PC-3 (cell line): ENCODE measurements around the gene IFNL1.

Experiments used
- CTCF ChIP-seq: fragments of 300-600 bp; sonication (generic); conservative IDR thresholded peaks from 2 replicates; pipeline ENCODE4 v1.5.1; 2017; ENCODE audit warnings: antibody characterized with exemption, low read depth, mild to moderate bottlenecking, low read length
- EZH2 ChIP-seq: fragments of 300-600 bp; sonication (generic); IDR thresholded peaks from one replicate; pipeline ENCODE4 v1.6.1; 2017; ENCODE audit warnings: antibody characterized with exemption, mild to moderate bottlenecking, low read length; ENCODE audit not compliant: unreplicated experiment
- EZH2phosphoT487 ChIP-seq: fragments of 300-600 bp; sonication (generic); IDR thresholded peaks from 2 replicates; pipeline ENCODE4 v1.6.1; 2018; ENCODE audit warnings: mild to moderate bottlenecking, antibody characterized with exemption, low read length, borderline replicate concordance

DNA sequence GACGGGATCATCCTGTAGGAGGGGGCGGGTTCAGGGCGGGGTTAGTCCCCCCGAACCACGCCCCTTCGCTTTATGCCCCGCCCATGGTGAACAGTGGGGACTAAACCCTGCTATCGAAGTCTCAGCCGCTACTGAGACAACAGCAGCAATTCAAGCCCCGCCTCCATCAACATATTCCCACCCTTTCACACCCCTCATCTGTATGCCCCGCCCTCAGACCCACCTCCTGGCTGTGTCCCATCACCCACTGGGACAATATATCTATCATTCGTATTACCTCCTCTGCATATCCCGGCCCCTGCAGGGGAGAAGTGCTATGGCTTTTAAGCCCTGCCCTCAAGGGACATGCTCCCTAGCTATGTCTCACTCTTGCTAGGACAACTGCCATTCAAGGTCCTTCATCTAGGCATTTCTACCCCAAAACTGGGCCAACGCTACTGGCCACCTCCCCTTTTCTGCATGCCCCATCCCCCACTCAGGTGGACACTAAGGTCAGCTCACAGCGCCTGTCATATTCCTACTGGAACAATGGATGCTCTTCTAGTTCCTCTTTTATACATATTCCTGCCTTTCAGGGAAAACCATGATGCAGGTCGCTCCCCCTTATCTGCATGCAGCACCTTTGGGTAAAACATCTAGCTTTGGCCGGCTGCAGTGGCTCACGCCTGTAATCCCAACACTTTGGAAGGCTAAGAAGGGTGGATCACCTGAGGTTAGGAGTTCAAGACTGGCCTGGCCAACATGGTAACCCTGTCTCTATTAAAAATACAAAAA, 12.5 kb downstream of the IFNL1 start:
- no peak for TF ChIP-seq CTCF
- TF ChIP-seq EZH2phosphoT487: no peak
- no peak for TF ChIP-seq EZH2
